GM12878 (cell line): ENCODE measurements around the gene CCDC82. TPM values are rescaled to one million over a fixed set of nuclear protein-coding genes. Genes with fewer than 3 reads are reported as not detected.

ENCODE experiments used
- ATAC-seq: fragments of 200-7000 bp; cut with Tn5 transposase; 3 replicates; pipeline ENCODE4 v1.9.1; 2020; ENCODE audit warnings: mild to moderate bottlenecking, moderate library complexity
- BruUV-seq: library from RNA; stranded (reverse); fragments of 400-500 nt; replicated peaks from 2 replicates; lab custom pipeline; 2021; lab: Mats Ljungman, UMichigan
- CTCF ChIA-PET: fragments of 300-600 bp; sonication (Branson Sonifier 250); formaldehyde crosslinking; extraction: SDS; loops from one replicate; lab custom pipeline; 2021; ENCODE audit warnings: inconsistent platforms; lab: Yijun Ruan, JAX
- POLR2A ChIA-PET: fragments of 350-600 bp; formaldehyde crosslinking; extraction: SDS; loops from one replicate; lab custom pipeline; 2021; ENCODE audit warnings: inconsistent platforms; lab: Charles Lee
- RAD21 ChIA-PET: fragments of 300-600 bp; sonication (Branson Sonifier 250); formaldehyde crosslinking; loops from one replicate; lab custom pipeline; 2023; ENCODE audit warnings: antibody characterized with exemption; ENCODE audit not compliant: unreplicated experiment; lab: Charles Lee
- SMC1A ChIA-PET: fragments of 300-600 bp; sonication (Branson Sonifier 250); formaldehyde crosslinking; loops from one replicate; lab custom pipeline; 2023; ENCODE audit not compliant: unreplicated experiment, uncharacterized antibody; lab: Charles Lee
- DNase-seq: peaks from one replicate; pipeline ENCODE4 v3.0.0-alpha.2; 2011; ENCODE audit warnings: low read depth, low spot score
- FAIRE-seq: peaks from 3 replicates; lab custom pipeline; 2011; peaks lifted over from hg19 to GRCh38; lab: Jason Lieb, UNC
- H2AFZ ChIP-seq: 2 replicates; pipeline ENCODE4 v1.6.0; 2011; ENCODE audit warnings: low read depth, low read length, control low read depth; ENCODE audit not compliant: control insufficient read depth
- H3K27ac ChIP-seq: 2 replicates; pipeline ENCODE4 v1.5.1; 2011; ENCODE audit warnings: control low read depth; ENCODE audit not compliant: control insufficient read depth, insufficient read depth
- H3K27me3 ChIP-seq, 2 experiments: replicated peaks in 1 of 2; 2 replicates each; pipeline versions ENCODE4 v1.6.0 to v1.6.1; 2011; ENCODE audit warnings: low read length in 1 of 2; ENCODE audit not compliant: control insufficient read depth in 2 of 2, insufficient read depth in 2 of 2
- H3K36me3 ChIP-seq, 2 experiments: 2 replicates each; pipeline ENCODE4 v1.5.1; 2011; ENCODE audit warnings: low read length in 1 of 2; ENCODE audit not compliant: control insufficient read depth in 2 of 2, insufficient read depth in 2 of 2
- H3K4me1 ChIP-seq: 2 replicates; pipeline ENCODE4 v1.6.1; 2011; ENCODE audit warnings: mild to moderate bottlenecking, low read length, moderate library complexity, mixed read lengths; ENCODE audit not compliant: control insufficient read depth, insufficient read depth
- H3K4me2 ChIP-seq: 2 replicates; pipeline ENCODE4 v1.6.0; 2011; ENCODE audit warnings: control low read depth; ENCODE audit not compliant: control insufficient read depth, insufficient read depth
- H3K4me3 ChIP-seq: fragments of 200-600 bp; sonication (generic); 2 replicates; pipeline ENCODE4 v1.5.1; 2016
- H3K79me2 ChIP-seq: 2 replicates; pipeline ENCODE4 v1.6.0; 2011; ENCODE audit warnings: low read length; ENCODE audit not compliant: control insufficient read depth, insufficient read depth
- H3K9ac ChIP-seq: 2 replicates; pipeline ENCODE4 v1.8.0; 2011; ENCODE audit warnings: low read length, control low read depth, mixed read lengths; ENCODE audit not compliant: control insufficient read depth, insufficient read depth
- H3K9me3 ChIP-seq: replicated peaks from 3 replicates; pipeline ENCODE4 v1.5.1; 2011; ENCODE audit warnings: mild to moderate bottlenecking, low read length; ENCODE audit not compliant: control insufficient read depth, insufficient read depth
- H4K20me1 ChIP-seq: 2 replicates; pipeline ENCODE4 v1.6.0; 2011; ENCODE audit not compliant: control insufficient read depth, insufficient read depth
- E4F1 ChIP-seq: fragments of 450-650 bp; IDR thresholded peaks from 2 replicates; pipeline ENCODE4 v1.6.1; 2018; ENCODE audit warnings: borderline replicate concordance, mild to moderate bottlenecking; ENCODE audit not compliant: partially characterized antibody
- EED ChIP-seq: sonication (generic); IDR thresholded peaks from 2 replicates; pipeline ENCODE4 v1.6.1; 2016; ENCODE audit warnings: antibody characterized with exemption, low read depth
- NFYA ChIP-seq: IDR thresholded peaks from 2 replicates; pipeline ENCODE4 v1.6.1; 2011; ENCODE audit warnings: low read depth, mild to moderate bottlenecking, low read length, improper control_type of control experiment, borderline replicate concordance
- PML ChIP-seq: IDR thresholded peaks from 2 replicates; pipeline ENCODE4 v1.6.1; 2012; ENCODE audit warnings: low read length, inconsistent platforms
- SIN3A ChIP-seq: IDR thresholded peaks from 2 replicates; pipeline ENCODE4 v1.6.1; 2012; ENCODE audit warnings: low read depth, low read length, improper control_type of control experiment
- ZNF24 ChIP-seq: fragments of 450-650 bp; IDR thresholded peaks from 2 replicates; pipeline ENCODE4 v1.6.1; 2017; ENCODE audit warnings: antibody characterized with exemption, mild to moderate bottlenecking
- WGBS: methylation state at CpG from one replicate; pipeline ENCODE4 v1.1.6; 2016; ENCODE audit warnings: low lambda C conversion rate; ENCODE audit not compliant: insufficient replicate concordance, insufficient coverage; ENCODE audit errors: missing lambda C conversion rate; 5-methylcytosine and 5-hydroxymethylcytosine counted together
- in situ Hi-C: fragments of 300-500 bp; cut with MboI; formaldehyde crosslinking; loops from 9 replicates; pipeline ENCODE4 v1.14.3; 2018; ENCODE audit warnings: mixed read lengths
- intact Hi-C: fragments of 100-400 bp; cut with micrococcal nuclease; formaldehyde crosslinking; loops from one replicate; pipeline ENCODE4 v1.14.2; 2022; ENCODE audit not compliant: unreplicated experiment
- polyA plus RNA-seq, 11 experiments: library from polyadenylated mRNA; depleted of rRNA in 4 of 11; unstranded in 6 of 11; stranded (reverse) in 5 of 11; fragments of >200 nt; fragmentation: Nextera tagmentation in 4 of 11; fragmentation: Illumina TruSeq in 1 of 11; extraction: Ambion mirVana in 4 of 11; extraction: Trizol in 1 of 11; gene quantifications; 1 replicate in 1 of 11; 2 replicates in 10 of 11; pipeline versions ENCODE4 v1.2.1 to v1.2.3, GENCODE V29; 2011 to 2016; ENCODE audit warnings: inconsistent platforms in 2 of 11, missing spikeins in 2 of 11, low read depth in 1 of 11
- total RNA-seq, 4 experiments: library from RNA; depleted of rRNA in 3 of 4; stranded (reverse); fragments of >200 nt in 3 of 4; fragmentation: Illumina TruSeq in 1 of 4; extraction: Trizol in 1 of 4; gene quantifications; 2 replicates each; pipeline versions ENCODE4 v1.2.1 to v1.2.3, GENCODE V29; 2013 to 2021

CCDC82 gene
- total and polyA plus RNA-seq, 10 of the 15 experiments (the other 5 are each of a cell fraction or from before 2014, with no cell fraction given) = 15.2 to 62.4 (median 28.8) TPM

GRCh38 chr11:96324912-96325311 is 64.8 kb downstream of the CCDC82 start (continued):
- TF ChIP-seq E4F1 = no peak
- TF ChIP-seq PML = no peak
- no peak for TF ChIP-seq EED

- no peak overlapping the region for H3K27ac ChIP-seq
- RAD21 ChIA-PET = interaction anchor here (0.7 kb wide), 1 partner anchor 45 kb away, joined by 3 read pairs; no protein-coding TSS in a partner anchor
- no TSS peak for BruUV-seq
- H3K4me3 ChIP-seq = no peak overlapping the region
- no peak overlapping the region for H3K9ac ChIP-seq
- H3K79me2 ChIP-seq = peaks cover 74% of the 10 kb centered on the region
- H3K4me1 ChIP-seq = peaks cover under 1% of the 10 kb centered on the region; the same call in 1 of the 2 replicates
- H3K36me3 ChIP-seq = peaks cover 0 to 4% of the 10 kb centered on the region in 2 experiments; a peak in 1 of 4 replicates
- SMC1A ChIA-PET = interaction anchor here (1.3 to 3.5 kb wide), 2 partner anchors 9 to 13 kb away, joined by 3 to 17 read pairs; no protein-coding TSS in a partner anchor
- no peak overlapping the region for H2AFZ ChIP-seq
- H4K20me1 ChIP-seq = no peaks in the 10 kb centered on the region; the same call in 1 of the 2 replicates
- FAIRE-seq (no peak), DNase-seq (no peak), ATAC-seq (no peak)
- 91% methylated on average over 6 of the region's 6 CpGs for WGBS
- intact Hi-C loops (no loop called here), in situ Hi-C loops (no loop called here)
- no peak for TF ChIP-seq NFYA
- TF ChIP-seq ZNF24 = no peak
- no peak for TF ChIP-seq SIN3A
- no peaks in the 10 kb centered on the region for H3K9me3 ChIP-seq
- H3K4me2 ChIP-seq = no peak overlapping the region
- POLR2A ChIA-PET = no interaction called here
- no peaks in the 10 kb centered on the region for H3K27me3 ChIP-seq
- CTCF ChIA-PET = interaction anchor here (0.8 to 1.0 kb wide), 3 partner anchors 14 to 308 kb away, joined by 3 to 4 read pairs (median 3); partner anchors contain the start of gene MAML2
Measured at GRCh38 chr11:96323642-96323985, 66.1 kb downstream of the CCDC82 start.
